Tibial nerve (tissue), 4 donors: ENCODE data around the gene MAX. TPM values are rescaled to one million over a fixed set of nuclear protein-coding genes. Genes with fewer than 3 reads are reported as not detected.

Source experiments
- DNase-seq, 2 donors: peaks; one replicate each; pipeline ENCODE4 v3.0.0-alpha.2; 2019; ENCODE audit warnings: low spot score in 2 of 2
- H3K27ac ChIP-seq, 4 donors: fragments of 200-600 bp; sonication (generic) in 3 of 4; one replicate each; pipeline ENCODE4 v1.5.1; 2017 to 2019; ENCODE audit warnings: mild to moderate bottlenecking in 1 of 4
- H3K27me3 ChIP-seq, 2 donors: fragments of 200-600 bp; sonication (generic) in 1 of 2; one replicate each; pipeline versions ENCODE4 v1.5.1 to v1.6.0; 2017 to 2019
- H3K36me3 ChIP-seq, 3 donors: fragments of 200-600 bp; sonication (generic); one replicate each; pipeline ENCODE4 v1.5.1; 2018 to 2019
- H3K4me1 ChIP-seq, 4 donors: fragments of 200-600 bp; sonication (generic) in 3 of 4; one replicate each; pipeline ENCODE4 v1.5.1; 2017 to 2019
- H3K4me3 ChIP-seq, 4 donors: fragments of 200-600 bp; sonication (generic) in 3 of 4; one replicate each; pipeline ENCODE4 v1.5.1; 2017 to 2019; ENCODE audit warnings: mild to moderate bottlenecking in 1 of 4, moderate library complexity in 1 of 4
- H3K9me3 ChIP-seq, 4 donors: fragments of 200-600 bp; sonication (generic) in 3 of 4; one replicate each; pipeline ENCODE4 v1.5.1; 2017 to 2019
- EP300 ChIP-seq, 2 donors: sonication (generic); formaldehyde crosslinking; IDR thresholded peaks; one replicate each; pipeline ENCODE4 v1.6.1; 2017; ENCODE audit warnings: antibody characterized with exemption in 2 of 2, mild to moderate bottlenecking in 1 of 2
- POLR2A ChIP-seq, 2 donors: fragments of 450-650 bp; IDR thresholded peaks; one replicate each; pipeline ENCODE4 v1.6.1; 2017; ENCODE audit warnings: antibody characterized with exemption in 2 of 2, mild to moderate bottlenecking in 2 of 2, moderate library complexity in 2 of 2
- whole genome bisulfite sequencing, 2 donors: methylation state at CpG; one replicate each; pipeline ENCODE4 v1.1.5; 2018; 5-methylcytosine and 5-hydroxymethylcytosine counted together
- total RNA-seq, 4 donors: library from RNA; depleted of rRNA; stranded (reverse); fragments of >200 nt; gene quantifications; one replicate each; pipeline ENCODE4 v1.1.0, GENCODE V29; 2016
- TF ChIP-seq, protein P1 (sequence below), 5 experiments: fragments of 200-600 bp in 3 of 5; fragments of 450-650 bp in 2 of 5; sonication (generic) in 3 of 5; IDR thresholded peaks; one replicate each; pipeline ENCODE4 v1.5.1; 2016 to 2019; ENCODE audit warnings: antibody characterized with exemption in 5 of 5, mild to moderate bottlenecking in 3 of 5, moderate library complexity in 2 of 5

MAX gene
- total RNA-seq, 4 donors from 2014 or later: 49.4 to 70.4 (median 55.6) TPM

DNA sequence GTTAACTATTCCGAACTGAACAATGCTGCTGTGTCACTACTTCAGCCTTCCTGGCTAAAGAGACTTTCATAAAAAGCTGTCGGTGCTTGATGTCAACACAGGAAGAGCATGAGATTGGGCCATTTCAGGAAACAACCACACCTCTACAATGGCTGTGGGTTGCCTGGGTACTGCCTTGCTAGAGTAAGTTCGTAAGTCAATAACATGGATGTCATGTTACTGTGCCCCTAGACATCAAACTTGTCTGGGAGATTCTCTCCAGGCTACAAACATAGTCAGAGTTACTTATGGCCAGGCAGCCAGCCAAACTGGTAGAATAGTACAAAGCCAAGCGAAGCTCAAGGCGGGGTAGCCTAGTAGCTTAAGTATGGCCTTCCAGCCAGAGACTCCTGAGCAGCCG lies 23.1 kb downstream of the MAX start:
- TF ChIP-seq, protein P1, sequence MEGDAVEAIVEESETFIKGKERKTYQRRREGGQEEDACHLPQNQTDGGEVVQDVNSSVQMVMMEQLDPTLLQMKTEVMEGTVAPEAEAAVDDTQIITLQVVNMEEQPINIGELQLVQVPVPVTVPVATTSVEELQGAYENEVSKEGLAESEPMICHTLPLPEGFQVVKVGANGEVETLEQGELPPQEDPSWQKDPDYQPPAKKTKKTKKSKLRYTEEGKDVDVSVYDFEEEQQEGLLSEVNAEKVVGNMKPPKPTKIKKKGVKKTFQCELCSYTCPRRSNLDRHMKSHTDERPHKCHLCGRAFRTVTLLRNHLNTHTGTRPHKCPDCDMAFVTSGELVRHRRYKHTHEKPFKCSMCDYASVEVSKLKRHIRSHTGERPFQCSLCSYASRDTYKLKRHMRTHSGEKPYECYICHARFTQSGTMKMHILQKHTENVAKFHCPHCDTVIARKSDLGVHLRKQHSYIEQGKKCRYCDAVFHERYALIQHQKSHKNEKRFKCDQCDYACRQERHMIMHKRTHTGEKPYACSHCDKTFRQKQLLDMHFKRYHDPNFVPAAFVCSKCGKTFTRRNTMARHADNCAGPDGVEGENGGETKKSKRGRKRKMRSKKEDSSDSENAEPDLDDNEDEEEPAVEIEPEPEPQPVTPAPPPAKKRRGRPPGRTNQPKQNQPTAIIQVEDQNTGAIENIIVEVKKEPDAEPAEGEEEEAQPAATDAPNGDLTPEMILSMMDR (IDR thresholded peaks at IDR 0.05): no peak
- TF ChIP-seq POLR2A (IDR thresholded peaks at IDR 0.05): no peak
- TF ChIP-seq EP300 (IDR thresholded peaks at IDR 0.05): no peak
- 73 to 82% methylated on average over 6 of the region's 6 CpGs for WGBS, 2 donors
- Histone ChIP-seq H3K36me3 (peaks cover 0 to 64% (median 0%) of the 10 kb centered on the region in 3 donors), H3K27me3 (no peaks in the 10 kb centered on the region), H3K4me1 (peaks cover 0 to 70% (median 22%) of the 10 kb centered on the region in 4 donors), H3K4me3 (no peak overlapping the region), H3K27ac (peak overlapping the region in 1 of 4 donors; percentile 15), H3K9me3 (no peaks in the 10 kb centered on the region)
- no peak for DNase-seq

- Histone ChIP-seq H3K4me3 (no peak overlapping the region), H3K27me3 (no peaks in the 10 kb centered on the region), H3K27ac (no peak overlapping the region), H3K36me3 (peaks cover 0 to 59% (median 0%) of the 10 kb centered on the region in 3 donors), H3K4me1 (peaks cover 0 to 68% (median 20%) of the 10 kb centered on the region in 4 donors), H3K9me3 (no peaks in the 10 kb centered on the region)
- TF ChIP-seq POLR2A (IDR thresholded peaks at IDR 0.05) (no peak), EP300 (IDR thresholded peaks at IDR 0.05) (no peak)
- TF ChIP-seq, protein P1 (IDR thresholded peaks at IDR 0.05): no peak
- WGBS, 2 donors: 95 to 97% methylated on average over 2 of the region's 2 CpGs
- no peak for DNase-seq
Observed at GRCh38 chr14:65077318-65077717, 25.0 kb downstream of the MAX start.

DNA sequence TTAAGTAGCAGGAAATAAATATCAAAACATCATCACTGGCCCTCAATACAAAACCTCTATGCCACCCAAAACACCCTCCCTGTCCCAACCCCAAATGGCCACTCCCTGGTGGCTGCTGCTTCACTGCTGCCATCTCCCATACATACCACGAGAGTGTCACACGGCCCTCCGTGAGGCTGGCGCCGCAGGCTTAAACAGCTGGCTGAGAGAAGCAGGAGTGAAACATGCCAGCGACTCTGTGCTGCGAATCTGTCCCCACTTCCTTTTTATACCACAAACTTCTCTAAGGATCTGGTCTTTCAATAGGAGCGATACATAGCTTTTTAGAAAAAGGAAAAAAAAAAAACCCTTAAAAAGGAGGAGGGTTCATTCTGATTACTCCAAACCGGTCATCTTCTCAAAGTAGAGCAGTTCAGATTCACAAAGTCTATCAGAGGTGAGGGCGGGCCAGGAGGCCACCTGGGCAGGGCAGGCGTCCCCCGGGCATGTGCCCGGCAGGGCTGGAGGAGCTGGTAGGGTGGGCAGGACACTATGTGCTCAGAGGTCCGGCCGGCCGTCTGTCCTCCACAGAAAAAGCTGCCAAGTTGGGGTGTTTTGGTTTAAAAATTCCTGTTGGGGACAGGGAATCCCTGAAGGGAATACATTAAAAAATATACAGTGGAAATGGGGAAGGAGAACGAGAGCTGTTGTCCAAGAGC lies 26.5 kb downstream of the MAX start:
- WGBS, 2 donors: 85 to 87% methylated on average over 17 of the region's 17 CpGs
- DNase-seq: peak in 1 of 2 donors; percentile 43

GRCh38 chr14:65074449-65075150 lies 27.7 kb downstream of the MAX start:
- H3K27me3 ChIP-seq: no peaks in the 10 kb centered on the region
- peak overlapping the region in 1 of 4 donors; percentile 21 for H3K27ac ChIP-seq
- no peak for DNase-seq
- peaks cover 0 to 61% (median 8%) of the 10 kb centered on the region in 4 donors for H3K4me1 ChIP-seq
- H3K4me3 ChIP-seq: no peak overlapping the region
- TF ChIP-seq POLR2A (IDR thresholded peaks at IDR 0.05) (no peak), EP300 (IDR thresholded peaks at IDR 0.05) (no peak)
- TF ChIP-seq, protein P1 (IDR thresholded peaks at IDR 0.05): no peak
- H3K9me3 ChIP-seq: no peaks in the 10 kb centered on the region
- H3K36me3 ChIP-seq: peaks cover 0 to 62% (median under 1%) of the 10 kb centered on the region in 3 donors
- 41 to 48% methylated on average over 3 of the region's 3 CpGs for WGBS, 2 donors

More for the DNA sequence above, 26.5 kb downstream of the MAX start:
- no peaks in the 10 kb centered on the region for H3K9me3 ChIP-seq
- H3K36me3 ChIP-seq: peaks cover 0 to 55% (median 0%) of the 10 kb centered on the region in 3 donors
- peaks cover 0 to 67% (median 14%) of the 10 kb centered on the region in 4 donors for H3K4me1 ChIP-seq
- no peak overlapping the region for H3K4me3 ChIP-seq
- no peak overlapping the region for H3K27ac ChIP-seq
- TF ChIP-seq EP300 (IDR thresholded peaks at IDR 0.05): peak in 1 of 2 donors; percentile 22
- TF ChIP-seq POLR2A (IDR thresholded peaks at IDR 0.05): no peak
- H3K27me3 ChIP-seq: no peaks in the 10 kb centered on the region

DNA sequence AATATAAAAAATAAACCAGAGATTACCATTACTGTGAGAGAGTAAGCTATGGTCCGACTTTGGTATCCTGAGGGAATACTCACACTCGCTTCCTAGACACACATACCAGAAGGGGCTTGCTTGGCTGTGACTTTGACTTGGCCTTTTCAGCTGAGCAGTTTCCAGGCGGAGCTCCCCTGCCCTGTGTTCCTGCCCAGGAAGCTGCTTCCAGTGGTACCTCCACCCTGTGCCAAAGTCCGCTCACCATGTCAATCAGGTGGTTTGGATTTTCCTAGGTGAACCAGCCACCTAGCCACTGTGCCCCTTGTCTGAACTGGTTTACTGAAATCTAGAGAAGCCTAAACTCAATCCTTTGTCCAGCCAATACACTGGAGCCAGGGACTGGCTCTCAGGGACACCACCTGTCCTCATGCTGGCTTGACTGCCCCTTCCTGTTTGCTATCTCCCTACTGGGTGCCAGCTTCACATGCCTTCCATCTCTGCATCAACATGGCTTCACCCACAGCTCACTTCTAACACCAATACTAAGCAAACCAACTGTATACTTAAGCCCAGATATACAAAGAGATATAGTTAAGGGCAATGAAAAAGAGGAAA lies 28.6 kb downstream of the MAX start:
- no peak for TF ChIP-seq POLR2A (IDR thresholded peaks at IDR 0.05)
- Histone ChIP-seq H3K4me1 (peaks cover 0 to 52% (median 8%) of the 10 kb centered on the region in 4 donors), H3K27ac (no peak overlapping the region), H3K4me3 (no peak overlapping the region), H3K36me3 (peaks cover 0 to 68% (median 2%) of the 10 kb centered on the region in 3 donors), H3K27me3 (no peaks in the 10 kb centered on the region), H3K9me3 (no peaks in the 10 kb centered on the region)
- WGBS, 2 donors: 71 to 76% methylated on average over 4 of the region's 4 CpGs
- DNase-seq: no peak
